Activated CD8-positive, alpha-beta memory T cell treated with anti-CD3 and anti-CD28 coated beads for 48 hours (primary cell): ENCODE measurements around the gene BANF2.
"Not testable (repeated sequence)": the region's sequence is repeated elsewhere in the genome, so short reads cannot be mapped to it uniquely, and the experiment has no call there.

ENCODE experiments used
- DNase-seq, 3 experiments: peaks; one replicate each; pipeline ENCODE4 v3.0.0-alpha.2; 2020; ENCODE audit warnings: low read depth in 2 of 3, low spot score in 2 of 3

Gene BANF2

GRCh38 chr20:17699931-17700351 lies at the start of gene BANF2:
TSS of gene BANF2 (plus strand) at chr20:17699966. CDS start at chr20:17725026, 25,060 bp downstream.
- DNase-seq = no peak

- no peak for DNase-seq
Measured at GRCh38 chr20:17650301-17651128, 49.3 kb upstream of the BANF2 start.

- DNase-seq = no peak
Measured at GRCh38 chr20:17651129-17651759, 48.5 kb upstream of the BANF2 start.

- DNase-seq = no peak
Measured at GRCh38 chr20:17651760-17652388, 47.9 kb upstream of the BANF2 start.

GRCh38 chr20:17652411-17652810 lies 47.4 kb upstream of the BANF2 start:
- DNase-seq = no peak

GRCh38 chr20:17653835-17654648 lies 45.7 kb upstream of the BANF2 start:
- no peak for DNase-seq

GRCh38 chr20:17654649-17655285 lies 45.0 kb upstream of the BANF2 start:
- no peak for DNase-seq

- no peak for DNase-seq
Measured at GRCh38 chr20:17655286-17655651, 44.5 kb upstream of the BANF2 start.

GRCh38 chr20:17655865-17656479 lies 43.8 kb upstream of the BANF2 start:
- no peak for DNase-seq

GRCh38 chr20:17657079-17657825 lies 42.5 kb upstream of the BANF2 start:
- no peak for DNase-seq

GRCh38 chr20:17657898-17658647 lies 41.7 kb upstream of the BANF2 start:
- DNase-seq = no peak

GRCh38 chr20:17658648-17658993 lies 41.1 kb upstream of the BANF2 start:
- no peak for DNase-seq

GRCh38 chr20:17659344-17659743 lies 40.4 kb upstream of the BANF2 start:
- DNase-seq = not testable (repeated sequence)

GRCh38 chr20:17659801-17660200 lies 40.0 kb upstream of the BANF2 start:
- no peak for DNase-seq

GRCh38 chr20:17660667-17661066 lies 39.1 kb upstream of the BANF2 start:
- DNase-seq = no peak

- no peak for DNase-seq
Measured at GRCh38 chr20:17661121-17661744, 38.5 kb upstream of the BANF2 start.

GRCh38 chr20:17662333-17663039 lies 37.3 kb upstream of the BANF2 start:
- DNase-seq = peak in 1 of 3 experiments; percentile 10

GRCh38 chr20:17663040-17663399 lies 36.7 kb upstream of the BANF2 start:
- no peak for DNase-seq
